ENCODE measurements around the gene SPRR1A.
"Not testable (repeated sequence)": the region's sequence is repeated elsewhere in the genome, so short reads cannot be mapped to it uniquely, and the experiment has no call there.

SPRR1A gene

DNA sequence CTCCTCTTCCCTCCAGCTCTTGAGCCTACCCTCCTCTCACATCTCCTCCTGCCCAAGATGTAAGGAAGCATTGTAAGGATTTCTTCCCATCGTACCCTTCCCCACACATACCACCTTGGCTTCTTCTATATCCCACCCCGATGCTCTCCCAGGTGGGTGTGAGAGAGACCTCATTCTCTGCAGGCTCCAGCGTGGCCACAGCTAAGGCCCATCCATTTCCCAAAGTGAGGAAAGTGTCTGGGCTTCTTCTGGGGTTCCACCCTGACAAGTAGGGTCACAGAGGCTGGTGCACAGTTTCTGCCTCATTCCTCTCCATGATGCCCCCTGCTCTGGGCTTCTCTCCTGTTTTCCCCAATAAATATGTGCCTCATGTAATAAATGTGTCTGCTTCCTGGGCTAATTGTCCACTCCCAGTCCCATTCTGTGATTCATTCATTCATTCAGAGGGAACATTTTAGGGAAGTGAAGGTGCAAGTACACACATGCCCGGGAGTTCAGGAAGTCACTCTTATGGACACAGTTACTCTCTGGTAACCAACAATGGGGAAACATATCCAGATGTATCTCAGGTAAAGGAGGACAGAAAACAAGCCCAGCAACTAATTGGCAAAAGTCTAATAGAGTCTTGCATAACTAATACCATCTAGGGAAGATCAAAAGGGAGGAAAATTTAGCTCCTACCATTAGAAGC lies 11.5 kb upstream of the SPRR1A start:
- DNase-seq (ENCODE audit: low spot score) = no peak

DNA sequence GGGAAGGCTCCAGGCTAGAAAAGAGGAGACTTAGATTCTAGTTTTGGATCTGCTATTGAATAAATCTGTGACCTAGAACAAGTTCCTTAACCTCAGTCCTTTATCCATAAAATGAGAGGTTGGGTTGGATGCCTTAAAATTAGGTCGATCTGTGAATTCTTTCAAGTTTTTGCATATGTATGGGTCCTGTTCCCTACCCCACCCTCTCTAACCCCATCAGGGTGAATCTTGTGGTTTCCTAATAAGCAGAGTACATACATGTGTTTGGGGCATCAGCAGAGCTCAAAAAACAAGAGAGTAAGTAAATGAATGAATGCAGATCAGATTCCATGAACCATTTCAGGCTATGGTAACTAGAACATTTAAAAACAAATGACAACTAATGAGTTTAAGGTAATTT lies 7.2 kb upstream of the SPRR1A start:
- no peak for DNase-seq (ENCODE audit: low spot score)

DNA sequence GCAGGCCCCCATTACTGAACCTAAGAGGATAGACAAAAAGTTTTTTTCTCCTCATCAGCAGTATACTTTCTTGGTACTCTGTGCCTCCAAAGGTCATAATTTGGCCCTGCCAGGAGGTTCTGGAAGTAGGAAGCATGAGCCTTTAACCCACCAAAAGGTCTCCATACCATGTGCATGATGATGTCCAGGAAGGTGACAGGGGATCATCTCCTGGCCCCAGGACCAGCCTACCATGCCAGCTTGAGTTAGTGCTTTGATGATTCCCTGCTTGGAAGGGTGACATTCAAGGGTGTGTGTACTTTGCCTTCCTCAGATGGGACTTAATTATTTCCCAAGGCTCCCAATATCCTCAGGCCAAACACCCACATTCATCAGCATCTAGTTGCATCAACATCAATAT lies 6.3 kb upstream of the SPRR1A start:
- no peak for DNase-seq (ENCODE audit: low spot score)

DNA sequence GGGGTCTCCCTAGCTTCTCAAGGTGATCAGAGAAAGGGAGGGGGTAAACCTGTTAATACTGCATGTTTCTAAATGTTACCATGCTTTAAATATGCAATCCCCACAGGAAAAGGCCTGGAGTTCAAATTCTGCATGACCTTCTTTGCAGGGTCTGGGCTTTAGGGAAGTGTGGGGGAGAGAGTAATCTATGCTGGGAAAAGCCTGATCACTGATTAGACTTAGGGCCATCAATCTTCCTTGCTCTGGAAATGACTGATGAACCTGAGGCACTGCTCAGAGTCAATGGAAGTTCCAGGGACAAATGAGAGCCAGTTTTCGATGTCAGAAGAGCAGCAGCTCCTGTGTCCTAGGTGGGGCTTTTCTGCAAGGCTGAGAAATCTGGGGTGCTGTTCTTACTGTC lies 3.2 kb upstream of the SPRR1A start:
- DNase-seq (ENCODE audit: low spot score) = no peak

DNA sequence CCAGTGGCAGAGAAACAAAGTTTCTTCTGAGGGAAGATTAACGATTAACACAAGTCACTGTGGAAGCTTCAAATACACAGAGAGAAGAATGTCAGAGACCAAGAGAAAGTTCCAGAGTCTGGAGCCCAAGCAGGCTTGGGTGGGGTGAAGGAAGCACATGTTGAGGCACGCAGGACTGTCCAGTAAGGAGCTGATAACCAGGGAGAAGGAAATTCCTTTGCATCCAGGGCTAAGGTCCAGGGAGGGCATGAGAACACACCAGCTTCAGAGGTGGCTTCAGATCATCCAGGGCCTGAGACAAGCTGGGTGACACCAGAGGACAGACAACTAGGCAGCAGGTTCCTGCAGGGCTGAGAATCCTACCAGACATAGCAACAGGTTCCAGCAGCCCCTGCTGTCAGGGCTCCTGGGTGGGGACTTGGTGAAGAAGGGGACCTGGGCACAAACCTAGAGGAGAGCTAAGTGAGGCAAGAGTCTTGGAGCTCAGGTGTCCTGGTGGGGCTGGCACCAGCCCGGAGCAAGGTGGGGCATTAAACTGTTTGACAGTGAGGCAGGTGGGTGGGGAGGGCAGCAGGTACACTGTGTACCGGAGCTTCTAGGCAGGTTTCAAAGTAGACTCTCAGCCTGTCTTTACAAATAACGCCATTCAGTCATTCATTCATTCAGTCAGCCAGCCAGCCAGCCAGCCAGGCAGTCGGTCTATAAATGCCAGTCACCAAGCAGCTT lies 2.6 kb upstream of the SPRR1A start:
- no peak for DNase-seq (ENCODE audit: low spot score)

DNA sequence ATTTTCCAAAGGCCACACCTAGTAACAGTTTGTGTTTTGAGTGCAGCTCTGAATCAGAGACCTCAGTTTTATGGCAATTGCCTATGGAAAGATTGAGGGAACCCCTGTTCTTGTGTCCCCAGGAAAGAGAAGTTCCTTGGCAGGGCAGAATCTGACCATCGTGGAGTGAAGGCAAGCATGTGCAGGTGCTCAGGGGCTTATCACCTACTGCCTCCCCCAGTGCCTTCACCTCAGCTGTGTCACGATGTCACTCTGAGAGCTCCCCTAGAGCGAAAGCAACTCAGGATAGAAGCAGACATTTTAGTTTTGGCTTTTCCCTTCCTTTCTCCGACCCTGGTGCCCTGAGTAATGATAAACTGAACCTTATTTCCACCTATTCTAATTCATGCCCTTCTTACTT lies 1.8 kb upstream of the SPRR1A start:
- no peak for DNase-seq (ENCODE audit: low spot score)

DNA sequence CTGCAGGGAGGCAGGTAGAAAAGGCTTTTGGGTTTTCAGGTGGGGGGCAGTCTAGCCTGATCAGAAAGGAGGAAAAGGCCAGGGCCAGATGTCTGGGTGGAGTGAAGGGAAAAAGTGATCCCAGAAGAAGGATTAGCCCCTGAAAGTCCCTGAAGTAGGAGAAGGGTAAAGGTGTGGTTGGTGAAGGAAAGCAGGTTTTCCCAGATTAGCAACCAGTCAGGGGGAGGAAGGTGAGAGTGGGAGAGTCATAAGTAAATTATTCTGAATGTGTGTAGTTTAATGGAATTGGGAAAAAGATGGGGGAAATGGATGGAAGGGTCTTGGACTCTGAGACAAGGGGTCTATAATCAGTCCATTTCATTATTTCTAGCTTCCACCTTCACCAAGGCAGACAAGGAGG lies 647 bp upstream of the SPRR1A start:
- no peak for DNase-seq (ENCODE audit: low spot score)

DNA sequence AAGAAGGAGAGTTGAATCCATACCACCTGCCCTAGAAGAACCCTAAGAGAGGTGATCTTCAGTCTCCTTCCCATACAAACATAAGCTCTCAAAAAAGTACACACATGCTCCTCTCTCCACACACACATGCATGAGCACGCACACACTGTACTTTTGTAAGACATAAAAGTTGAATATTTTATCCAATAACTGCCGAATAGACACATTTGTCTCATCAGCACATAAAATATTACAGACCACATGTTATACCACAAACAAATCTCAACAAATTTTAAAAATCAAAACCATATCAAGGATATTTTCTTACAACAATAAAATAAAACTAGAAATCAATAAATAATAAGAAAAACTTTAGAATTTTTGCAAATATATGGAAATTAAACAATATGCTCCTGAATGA lies 2.7 kb downstream of the SPRR1A start:
- DNase-seq (ENCODE audit: low spot score) = no peak

DNA sequence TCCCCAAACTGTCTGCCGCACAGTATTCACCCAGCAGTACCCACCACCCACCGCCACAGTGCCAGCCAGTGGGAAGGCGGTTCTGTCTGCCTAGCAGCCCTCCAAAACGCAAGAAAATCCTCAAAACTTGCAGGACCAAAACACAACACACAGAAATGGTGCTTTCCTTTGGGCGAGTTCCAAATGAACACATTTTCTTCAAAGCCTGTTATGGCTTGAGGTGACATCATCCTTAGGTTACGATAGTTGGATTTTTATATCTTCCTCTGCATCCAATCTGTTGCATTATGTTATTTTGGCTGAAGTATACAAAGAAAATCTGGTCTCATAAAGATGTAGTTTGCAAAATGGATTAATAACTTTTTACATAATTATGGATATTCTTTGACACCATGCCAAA lies 9.3 kb downstream of the SPRR1A start:
- DNase-seq (ENCODE audit: low spot score) = no peak

DNA sequence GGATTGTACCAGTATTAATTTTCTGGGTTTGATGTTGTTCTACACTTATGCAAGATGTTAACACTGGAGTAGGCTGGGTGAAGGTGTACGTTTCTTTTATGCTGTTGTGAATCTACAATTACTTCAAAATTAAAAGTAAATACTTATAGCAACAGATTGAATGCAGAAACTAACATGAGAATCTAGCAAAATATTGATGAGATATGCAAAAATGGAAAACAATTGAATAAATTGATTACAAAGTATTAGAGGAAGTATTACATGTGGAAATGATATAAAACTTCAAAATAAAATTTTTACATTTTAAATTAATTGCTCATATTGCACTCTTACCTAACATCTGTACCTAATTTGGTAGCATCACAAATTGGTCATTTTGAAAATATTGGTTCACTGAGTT lies 12.0 kb downstream of the SPRR1A start:
- DNase-seq (ENCODE audit: low spot score) = no peak

DNA sequence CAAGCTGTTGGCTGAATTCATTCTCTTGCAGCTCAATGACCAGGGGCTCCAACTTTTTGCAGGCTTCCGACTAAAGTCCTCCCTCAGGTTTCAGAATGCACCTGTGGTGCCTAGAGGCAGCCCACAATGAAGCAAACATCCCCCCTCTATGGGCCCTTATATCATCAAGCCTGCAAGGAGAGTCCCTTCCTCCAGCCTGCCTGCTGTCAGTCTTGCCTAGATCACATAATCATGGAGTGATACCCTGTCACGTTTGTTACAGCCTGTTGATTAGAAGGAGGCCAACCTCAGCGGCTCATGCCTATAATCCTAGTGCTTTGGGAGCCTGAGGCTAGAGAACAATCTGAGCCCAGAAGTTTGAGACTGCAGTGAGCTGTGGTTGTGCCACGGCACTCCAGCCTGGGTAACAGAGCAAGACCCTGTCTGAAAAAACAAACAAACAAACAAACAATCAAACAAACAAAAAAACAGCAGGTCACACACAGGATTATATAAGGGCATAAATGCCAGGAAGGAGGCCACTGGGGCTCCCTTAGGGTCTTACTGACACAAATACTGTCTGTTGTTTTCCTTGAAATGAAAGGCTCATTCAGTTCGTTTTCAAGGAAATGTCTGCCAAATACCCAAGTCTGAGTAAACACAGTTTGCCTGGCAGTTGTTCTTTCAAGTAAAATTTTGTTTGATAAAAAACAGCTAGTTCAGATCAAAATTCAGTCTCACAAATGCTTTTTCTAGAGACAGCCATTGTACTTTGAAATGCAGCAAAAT lies 12.9 kb downstream of the SPRR1A start:
- peak; percentile 56 for DNase-seq (ENCODE audit: low spot score)

DNA sequence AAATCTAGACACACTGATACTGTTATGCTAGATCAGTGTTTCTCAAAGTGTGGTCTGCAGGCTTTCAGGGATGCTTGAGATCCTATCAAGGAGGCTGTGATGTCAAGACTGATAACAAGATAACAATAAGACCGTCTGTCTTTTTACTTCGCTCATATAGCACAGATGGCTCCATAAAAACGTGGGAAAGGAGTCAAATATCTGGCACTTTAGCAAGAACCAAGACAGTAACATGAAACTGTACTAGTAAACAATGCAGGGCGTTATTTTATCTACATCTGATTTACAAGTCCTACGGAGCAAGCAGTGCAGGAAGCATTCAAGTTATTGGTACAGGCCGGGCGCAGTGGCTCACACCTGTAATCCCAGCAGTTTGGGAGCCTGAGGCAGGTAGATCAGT lies 14.0 kb downstream of the SPRR1A start:
- peak; percentile 14 for DNase-seq (ENCODE audit: low spot score)

DNA sequence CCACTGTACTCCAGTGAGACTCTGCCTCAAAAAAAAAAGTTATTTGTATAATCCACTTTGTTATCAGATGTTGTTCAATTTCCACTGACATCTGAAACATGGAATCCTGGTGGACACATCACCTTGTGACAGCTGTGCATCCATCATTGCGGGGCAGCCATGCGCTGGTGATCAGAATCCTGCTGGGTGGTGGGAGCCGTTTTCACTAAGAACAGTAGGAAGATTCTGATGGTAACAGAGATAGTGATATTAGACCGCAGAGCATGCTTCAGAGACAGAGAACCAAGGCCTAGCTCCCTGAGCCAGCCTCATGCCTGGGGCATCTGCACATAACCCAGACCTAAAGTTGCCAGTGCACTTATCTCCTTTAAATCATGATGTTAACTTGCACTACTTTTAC lies 14.6 kb downstream of the SPRR1A start:
- DNase-seq (ENCODE audit: low spot score) = no peak

DNA sequence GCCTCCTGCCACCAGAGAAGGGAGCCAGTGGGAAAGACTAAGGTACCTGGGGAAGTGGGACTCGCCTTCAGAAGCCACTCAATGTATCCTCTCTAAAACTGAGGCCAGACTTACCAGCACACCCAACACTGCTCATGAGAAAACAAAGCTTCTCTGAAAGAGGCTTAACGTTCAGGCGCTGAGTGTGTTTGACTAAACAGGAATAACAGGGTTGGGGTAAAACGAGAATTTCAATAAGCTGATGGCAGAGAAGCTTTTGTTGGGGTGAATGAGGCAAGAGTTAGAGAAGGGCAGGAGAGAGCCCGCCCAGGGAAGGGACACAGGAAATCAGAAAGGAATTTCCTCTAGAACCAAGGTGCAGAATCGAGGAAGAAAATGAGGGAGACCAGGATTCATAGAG lies 15.9 kb downstream of the SPRR1A start:
- DNase-seq (ENCODE audit: low spot score) = no peak

DNA sequence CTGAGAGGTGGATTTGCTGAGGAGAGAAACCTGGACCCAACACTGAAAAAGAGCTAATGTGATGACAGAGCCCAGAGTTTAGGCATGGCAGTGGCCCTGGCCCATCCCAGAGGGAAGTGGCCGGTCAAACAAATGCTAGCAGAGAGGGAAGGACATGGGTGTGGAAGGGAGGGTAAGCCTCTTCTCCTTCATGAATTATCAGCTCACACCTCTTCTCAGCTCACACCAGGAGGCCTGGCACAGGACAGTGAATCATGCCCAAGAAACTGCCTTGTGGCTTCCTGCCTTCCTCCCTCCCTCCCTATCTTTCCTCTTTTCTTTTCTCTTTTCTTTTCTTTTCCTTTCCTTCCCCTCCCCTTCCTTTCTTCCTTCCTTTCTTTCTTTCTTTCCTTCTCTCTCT lies 16.4 kb downstream of the SPRR1A start:
- DNase-seq (ENCODE audit: low spot score) = no peak

DNA sequence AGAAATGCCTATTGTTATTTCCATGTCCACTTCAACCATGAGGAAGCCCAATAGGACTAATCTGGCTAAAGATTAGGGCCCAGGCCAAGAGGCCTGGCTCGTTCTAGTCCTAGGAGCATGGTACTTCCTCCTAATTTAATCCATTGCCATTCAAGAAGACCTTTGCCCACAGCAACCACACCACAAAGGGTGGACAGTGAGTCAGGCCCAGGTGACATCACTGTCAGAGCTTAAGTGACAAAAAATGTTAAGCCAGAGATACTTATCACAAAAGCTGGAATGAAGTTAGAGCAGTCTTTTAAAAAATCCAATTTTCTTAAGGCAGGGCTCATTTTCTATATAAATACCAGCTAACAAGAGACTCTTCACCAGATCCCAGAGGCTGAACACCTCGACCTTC lies 17.5 kb downstream of the SPRR1A start, which contains the start of gene SPRR3:
TSS of gene SPRR3 (plus strand) at position 368 of the 400 bp plus-strand sequence. CDS start 1,272 bp downstream, outside the sequence.
- no peak for DNase-seq (ENCODE audit: low spot score)

DNA sequence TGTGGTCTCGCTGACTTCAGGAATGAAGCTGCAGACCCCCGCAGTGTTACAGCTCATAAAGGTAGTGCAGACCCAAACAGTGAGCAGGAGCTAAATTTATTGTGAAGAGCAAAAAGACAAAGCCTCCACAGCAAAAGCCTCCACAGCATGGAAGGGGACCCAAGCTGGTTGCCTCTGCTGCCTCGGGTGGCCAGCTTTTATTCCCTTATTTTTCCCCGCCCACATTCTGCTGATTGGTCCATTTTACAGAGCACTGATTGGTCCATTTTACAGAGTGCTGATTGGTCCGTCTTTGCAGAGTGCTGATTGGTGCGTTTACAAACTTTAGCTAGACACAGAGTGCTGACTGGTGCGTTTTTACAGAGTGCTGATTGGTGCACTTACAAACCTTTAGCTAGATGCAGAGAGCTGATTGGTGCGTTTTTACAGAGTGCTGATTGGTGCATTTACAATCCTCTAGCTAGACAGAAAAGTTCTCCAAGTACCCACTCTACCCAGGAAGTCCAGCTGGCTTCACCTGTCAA lies 27.4 kb downstream of the SPRR1A start:
- not testable (repeated sequence) for DNase-seq (ENCODE audit: low spot score)

DNA sequence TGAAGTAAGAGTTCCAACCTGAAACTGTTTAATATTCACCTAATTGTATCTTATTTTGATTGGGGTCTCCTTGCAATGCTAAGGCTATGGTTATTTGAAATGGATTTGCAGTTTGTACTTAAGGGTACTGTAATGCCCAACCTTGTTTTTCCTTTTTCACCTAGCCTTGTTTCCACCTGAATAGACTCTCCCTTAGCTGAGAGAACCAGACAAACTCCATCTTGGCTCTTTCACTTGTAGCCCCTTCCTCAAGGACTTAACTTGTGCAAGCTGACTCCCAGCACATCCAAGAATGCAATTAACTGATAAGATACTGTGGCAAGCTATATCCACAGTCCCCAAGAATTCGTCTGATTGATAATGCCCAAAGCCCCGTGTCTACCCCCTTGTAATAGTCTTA lies 37.9 kb downstream of the SPRR1A start:
- DNase-seq (ENCODE audit: low spot score) = not testable (repeated sequence)

DNA sequence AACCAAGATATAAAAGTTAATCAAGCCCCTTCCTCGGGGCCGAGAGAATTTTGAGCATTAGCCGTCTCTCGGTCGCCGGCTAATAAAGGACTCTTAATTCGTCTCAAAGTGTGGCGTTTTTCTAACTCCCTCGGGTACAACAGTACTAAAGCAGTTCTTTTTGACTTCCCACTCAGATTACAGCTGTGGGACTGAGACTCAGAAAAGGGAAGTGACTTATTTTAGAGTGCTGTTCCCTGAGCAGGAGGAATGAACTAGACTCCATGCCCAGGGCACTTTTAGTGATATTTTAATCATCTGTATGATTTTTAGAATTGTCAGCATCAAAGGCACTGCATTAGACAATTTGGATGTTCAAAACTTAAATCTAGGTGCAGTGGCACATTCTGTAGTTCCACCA lies 38.5 kb downstream of the SPRR1A start:
- DNase-seq (ENCODE audit: low spot score) = not testable (repeated sequence)

DNA sequence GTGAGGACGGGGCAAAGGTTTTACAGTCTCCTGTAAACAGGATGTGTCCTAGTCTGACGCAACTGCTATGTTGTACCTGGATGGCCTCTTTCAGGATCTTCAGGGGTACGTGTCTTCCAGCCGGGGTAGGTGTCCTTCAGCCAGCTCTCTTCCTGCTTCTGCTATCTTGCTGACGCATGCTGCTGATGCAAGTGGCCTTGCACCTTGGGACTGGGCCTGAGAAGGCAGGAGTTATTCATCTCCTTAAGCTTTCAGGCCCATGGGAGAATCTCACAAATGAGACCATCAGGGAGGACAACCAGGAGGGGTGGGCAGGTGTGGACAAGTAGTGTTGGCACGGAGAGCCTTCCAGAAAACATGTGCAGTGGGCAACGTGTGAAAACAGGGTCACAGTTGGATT lies 39.2 kb downstream of the SPRR1A start:
- DNase-seq (ENCODE audit: low spot score) = no peak

DNA sequence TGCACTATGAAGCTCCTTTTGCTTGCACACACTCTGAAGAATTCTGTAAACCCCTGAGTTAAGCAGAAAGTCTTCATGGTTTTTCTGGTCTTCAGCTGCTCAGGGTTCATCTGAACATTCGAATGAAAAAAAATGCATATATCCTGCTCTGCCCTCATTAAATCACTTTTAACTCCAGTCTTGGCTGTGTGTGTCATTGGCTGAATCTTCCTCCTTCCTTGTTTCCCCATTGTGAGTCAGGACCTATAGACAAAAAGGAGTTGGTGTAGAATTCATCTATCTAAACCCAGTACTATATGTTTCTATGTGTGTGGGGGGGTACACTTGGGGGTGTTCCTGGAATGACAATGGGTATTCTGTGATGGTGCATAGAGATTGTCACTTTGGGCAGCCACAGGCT lies 40.5 kb downstream of the SPRR1A start:
- DNase-seq (ENCODE audit: low spot score) = no peak

DNA sequence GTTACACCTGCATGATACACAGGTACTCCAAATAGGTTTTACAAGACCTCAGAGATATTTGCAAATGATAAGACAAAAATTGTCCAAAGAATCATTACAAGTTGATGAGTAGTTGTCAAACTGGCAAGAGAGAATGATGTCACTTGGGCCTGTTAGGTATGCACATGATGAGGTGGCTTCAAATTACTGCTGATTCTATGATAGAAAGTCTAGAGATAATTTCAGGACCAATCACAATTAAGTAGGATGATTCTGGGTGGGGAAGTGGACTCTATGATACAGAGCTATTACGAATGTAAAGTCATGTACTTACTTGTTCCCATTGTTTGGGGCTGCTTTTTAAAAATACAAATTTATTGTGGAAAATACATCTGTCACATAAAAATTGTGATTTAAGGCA lies 41.9 kb downstream of the SPRR1A start:
- DNase-seq (ENCODE audit: low spot score) = no peak

DNA sequence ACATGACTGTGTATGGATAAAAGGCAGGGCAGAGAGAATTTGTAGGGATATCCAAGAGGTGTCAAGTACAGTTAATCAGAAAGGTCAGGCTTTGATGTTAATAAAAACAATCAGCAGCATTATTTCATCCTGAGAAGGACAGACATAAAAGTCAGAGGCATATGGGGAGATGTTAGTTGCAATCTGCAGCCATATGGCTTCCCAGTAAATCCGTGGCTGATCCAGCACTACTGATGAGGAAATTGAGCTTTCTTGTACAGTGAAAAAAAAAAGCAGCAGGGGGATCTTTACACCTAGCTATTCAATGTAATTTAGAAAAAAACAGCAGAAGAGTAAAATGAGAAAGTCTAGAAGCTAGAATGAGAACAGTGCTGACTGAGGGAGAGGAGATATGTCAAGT lies 44.9 kb downstream of the SPRR1A start:
- no peak for DNase-seq (ENCODE audit: low spot score)
